DOHH2 (cell line): ENCODE measurements around the gene ADCY5.

Experiments
- H3F3A ChIP-seq: fragments of 200-600 bp; sonication (generic), shearing (Covaris generic); 2 replicates; pipeline ENCODE4 v1.6.0; 2016; ENCODE audit warnings: antibody characterized with exemption, mild to moderate bottlenecking; ENCODE audit not compliant: control insufficient read depth, insufficient read depth
- H3K27ac ChIP-seq: fragments of 200-600 bp; sonication (generic); 2 replicates; pipeline ENCODE4 v1.5.1; 2014; ENCODE audit warnings: low read depth, mild to moderate bottlenecking, low read length, moderate library complexity
- H3K27me3 ChIP-seq: fragments of 200-600 bp; sonication (generic); 2 replicates; pipeline ENCODE4 v1.6.1; 2014; ENCODE audit warnings: mild to moderate bottlenecking, low read length, mixed read lengths; ENCODE audit not compliant: control insufficient read depth
- H3K36me3 ChIP-seq: fragments of 200-600 bp; sonication (generic); 2 replicates; pipeline ENCODE4 v1.6.1; 2014; ENCODE audit warnings: mild to moderate bottlenecking, low read length, moderate library complexity, mixed read lengths; ENCODE audit not compliant: control insufficient read depth
- H3K4me1 ChIP-seq: fragments of 200-600 bp; sonication (generic); 2 replicates; pipeline ENCODE4 v1.6.1; 2014; ENCODE audit warnings: mild to moderate bottlenecking, low read length, mixed read lengths; ENCODE audit not compliant: control insufficient read depth
- H3K4me2 ChIP-seq: fragments of 200-600 bp; sonication (generic); 2 replicates; pipeline ENCODE4 v1.6.0; 2014; ENCODE audit warnings: mild to moderate bottlenecking, low read length, moderate library complexity
- H3K4me3 ChIP-seq: fragments of 200-600 bp; sonication (generic); 2 replicates; pipeline ENCODE4 v1.5.1; 2014; ENCODE audit warnings: mild to moderate bottlenecking, low read length, mixed read lengths
- H3K79me2 ChIP-seq: fragments of 200-600 bp; sonication (generic); 2 replicates; pipeline ENCODE4 v1.6.1; 2014; ENCODE audit warnings: mild to moderate bottlenecking, low read length, mixed read lengths; ENCODE audit not compliant: control insufficient read depth
- H3K9me2 ChIP-seq: fragments of 200-600 bp; sonication (generic); replicated peaks from 2 replicates; pipeline ENCODE4 v1.6.1; 2014; ENCODE audit warnings: mild to moderate bottlenecking, low read length, mixed read lengths; ENCODE audit not compliant: control insufficient read depth
- H3K9me3 ChIP-seq: fragments of 200-600 bp; sonication (generic); 2 replicates; pipeline ENCODE4 v1.6.1; 2014; ENCODE audit warnings: antibody characterized with exemption, low read length, mixed read lengths; ENCODE audit not compliant: control insufficient read depth, insufficient read depth
- H4K20me1 ChIP-seq: fragments of 200-600 bp; sonication (generic); 2 replicates; pipeline ENCODE4 v1.6.0; 2014; ENCODE audit warnings: low read depth, mild to moderate bottlenecking, antibody characterized with exemption, low read length, moderate library complexity; ENCODE audit not compliant: control insufficient read depth, insufficient read depth
- EZH2phosphoT487 ChIP-seq: fragments of 200-600 bp; sonication (generic); IDR thresholded peaks from 2 replicates; pipeline ENCODE4 v1.6.1; 2017; ENCODE audit warnings: borderline replicate concordance, mild to moderate bottlenecking, antibody characterized with exemption, low read length, moderate library complexity, mixed read lengths
- TF ChIP-seq, protein P1 (sequence below): fragments of 200-600 bp; sonication (generic); IDR thresholded peaks from one replicate; pipeline ENCODE4 v1.5.1; 2014; ENCODE audit warnings: antibody characterized with exemption, mild to moderate bottlenecking, low read depth, low read length; ENCODE audit not compliant: poor library complexity, severe bottlenecking

The ADCY5 gene

DNA sequence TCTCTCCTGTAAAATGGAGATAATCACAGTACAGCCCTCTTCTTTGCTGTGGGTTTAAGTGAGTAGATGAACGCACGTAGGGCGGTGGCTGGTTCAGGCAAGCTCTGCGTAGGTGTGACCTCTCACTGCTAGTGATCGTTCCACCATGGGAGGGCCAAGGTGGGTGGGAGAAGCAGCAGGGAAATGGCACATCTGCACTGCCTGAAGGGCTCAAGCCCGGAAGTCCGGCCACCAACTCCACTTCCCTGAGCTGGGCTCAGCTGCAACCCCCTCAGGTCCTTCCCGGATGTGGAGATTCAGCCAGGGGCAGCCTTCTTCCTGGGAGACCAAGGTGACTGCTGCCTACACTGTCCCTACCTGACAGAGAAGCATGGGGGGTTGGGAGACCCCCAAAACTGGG, 102.9 kb downstream of the ADCY5 start:
- no peak overlapping the region for H3K4me2 ChIP-seq
- TF ChIP-seq, protein P1, sequence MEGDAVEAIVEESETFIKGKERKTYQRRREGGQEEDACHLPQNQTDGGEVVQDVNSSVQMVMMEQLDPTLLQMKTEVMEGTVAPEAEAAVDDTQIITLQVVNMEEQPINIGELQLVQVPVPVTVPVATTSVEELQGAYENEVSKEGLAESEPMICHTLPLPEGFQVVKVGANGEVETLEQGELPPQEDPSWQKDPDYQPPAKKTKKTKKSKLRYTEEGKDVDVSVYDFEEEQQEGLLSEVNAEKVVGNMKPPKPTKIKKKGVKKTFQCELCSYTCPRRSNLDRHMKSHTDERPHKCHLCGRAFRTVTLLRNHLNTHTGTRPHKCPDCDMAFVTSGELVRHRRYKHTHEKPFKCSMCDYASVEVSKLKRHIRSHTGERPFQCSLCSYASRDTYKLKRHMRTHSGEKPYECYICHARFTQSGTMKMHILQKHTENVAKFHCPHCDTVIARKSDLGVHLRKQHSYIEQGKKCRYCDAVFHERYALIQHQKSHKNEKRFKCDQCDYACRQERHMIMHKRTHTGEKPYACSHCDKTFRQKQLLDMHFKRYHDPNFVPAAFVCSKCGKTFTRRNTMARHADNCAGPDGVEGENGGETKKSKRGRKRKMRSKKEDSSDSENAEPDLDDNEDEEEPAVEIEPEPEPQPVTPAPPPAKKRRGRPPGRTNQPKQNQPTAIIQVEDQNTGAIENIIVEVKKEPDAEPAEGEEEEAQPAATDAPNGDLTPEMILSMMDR = no peak
- TF ChIP-seq EZH2phosphoT487 = no peak
- H3K4me3 ChIP-seq = no peak overlapping the region
- 0 out of 2 replicates have a peak, but pooled peaks cover 3% of the 10 kb centered on the region for H3K27me3 ChIP-seq
- 0 out of 2 replicates have a peak, but pooled peaks cover 4% of the 10 kb centered on the region for H3K4me1 ChIP-seq
- no peaks in the 10 kb centered on the region for H3F3A ChIP-seq
- no peaks in the 10 kb centered on the region for H3K79me2 ChIP-seq
- no peaks in the 10 kb centered on the region for H3K36me3 ChIP-seq
- no peak overlapping the region for H3K27ac ChIP-seq
- no peaks in the 10 kb centered on the region for H3K9me3 ChIP-seq
- no peaks in the 10 kb centered on the region for H3K9me2 ChIP-seq
- no peaks in the 10 kb centered on the region for H4K20me1 ChIP-seq

GRCh38 chr3:123344907-123345594, 103.8 kb downstream of the ADCY5 start:
- H3F3A ChIP-seq = no peaks in the 10 kb centered on the region
- no peaks in the 10 kb centered on the region for H3K79me2 ChIP-seq
- H3K4me2 ChIP-seq = no peak overlapping the region
- no peaks in the 10 kb centered on the region for H3K9me3 ChIP-seq
- H3K27ac ChIP-seq = no peak overlapping the region
- TF ChIP-seq, protein P1 = no peak
- no peak for TF ChIP-seq EZH2phosphoT487
- H3K4me1 ChIP-seq = 0 out of 2 replicates have a peak, but pooled peaks cover 4% of the 10 kb centered on the region
- no peaks in the 10 kb centered on the region for H3K36me3 ChIP-seq
- no peaks in the 10 kb centered on the region for H3K9me2 ChIP-seq
- no peak overlapping the region for H3K4me3 ChIP-seq
- no peaks in the 10 kb centered on the region for H4K20me1 ChIP-seq
- 0 out of 2 replicates have a peak, but pooled peaks cover 3% of the 10 kb centered on the region for H3K27me3 ChIP-seq

DNA sequence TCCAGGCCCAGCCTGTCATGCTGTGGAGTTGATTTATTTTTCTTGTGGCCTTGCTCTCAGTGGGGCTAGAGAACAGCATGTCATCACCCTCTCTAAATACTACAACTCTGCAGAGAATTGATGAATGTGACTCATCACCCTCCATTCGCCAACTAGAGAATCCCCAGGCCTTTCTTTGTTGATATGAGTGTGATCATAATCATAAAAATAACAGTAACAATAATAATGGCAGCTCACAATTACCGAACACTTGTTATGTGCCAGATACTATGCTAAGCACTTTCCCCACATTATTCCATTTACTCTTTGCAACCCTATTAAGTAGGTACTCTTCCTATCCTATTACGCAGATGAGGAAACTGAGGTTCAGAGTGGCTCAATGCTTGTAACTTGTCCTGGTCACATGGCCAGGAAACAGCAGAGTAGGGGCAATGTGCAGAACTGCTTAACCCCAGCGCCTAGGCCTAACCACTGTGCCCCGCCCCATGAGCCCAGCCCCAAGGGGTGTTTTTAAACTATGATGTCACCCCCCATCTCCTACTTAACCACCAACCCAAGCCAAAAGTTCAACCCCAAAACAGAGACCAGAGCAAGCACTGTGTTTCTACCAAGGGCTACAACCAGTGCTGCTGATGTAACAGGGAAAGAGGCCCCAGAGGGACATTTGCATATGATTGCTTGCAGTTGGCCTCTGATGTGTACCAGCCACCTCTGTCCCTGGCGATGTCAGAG, 104.5 kb downstream of the ADCY5 start:
- H3F3A ChIP-seq = no peaks in the 10 kb centered on the region
- no peak overlapping the region for H3K4me3 ChIP-seq
- no peaks in the 10 kb centered on the region for H3K36me3 ChIP-seq
- H4K20me1 ChIP-seq = no peaks in the 10 kb centered on the region
- H3K9me2 ChIP-seq = no peaks in the 10 kb centered on the region
- no peaks in the 10 kb centered on the region for H3K79me2 ChIP-seq
- no peak overlapping the region for H3K4me2 ChIP-seq
- 0 out of 2 replicates have a peak, but pooled peaks cover 3% of the 10 kb centered on the region for H3K27me3 ChIP-seq
- H3K4me1 ChIP-seq = 0 out of 2 replicates have a peak, but pooled peaks cover 4% of the 10 kb centered on the region
- no peak for TF ChIP-seq EZH2phosphoT487
- TF ChIP-seq, protein P1 = no peak
- no peaks in the 10 kb centered on the region for H3K9me3 ChIP-seq
- no peak overlapping the region for H3K27ac ChIP-seq
